ENCODE results near the gene CPA1.

CPA1 gene

GRCh38 chr7:130383187-130383980 is 3.1 kb downstream of the CPA1 start:
- no peak overlapping the region for H3K4me3 ChIP-seq (replicated peaks; ENCODE audit: low read depth, low read length)
- no peak for TF ChIP-seq CTCF (IDR thresholded peaks at IDR 0.05; ENCODE audit: low read length, missing control alignments)
- no peak for DNase-seq (ENCODE audit: low read depth)

- DNase-seq (ENCODE audit: low read depth), result no peak
- no peak for TF ChIP-seq CTCF (IDR thresholded peaks at IDR 0.05; ENCODE audit: low read length, missing control alignments)
- H3K4me3 ChIP-seq (replicated peaks; ENCODE audit: low read depth, low read length), result no peak overlapping the region
These were observed 4.1 kb downstream of the CPA1 start for GRCh38 chr7:130384371-130384801.

- TF ChIP-seq CTCF (IDR thresholded peaks at IDR 0.05; ENCODE audit: low read length, missing control alignments), result no peak
- DNase-seq (ENCODE audit: low read depth), result no peak
- H3K4me3 ChIP-seq (replicated peaks; ENCODE audit: low read depth, low read length), result no peak overlapping the region
These were observed 4.7 kb downstream of the CPA1 start for GRCh38 chr7:130384841-130385599.

- TF ChIP-seq CTCF (IDR thresholded peaks at IDR 0.05; ENCODE audit: low read length, missing control alignments), result no peak
- no peak overlapping the region for H3K4me3 ChIP-seq (replicated peaks; ENCODE audit: low read depth, low read length)
- no peak for DNase-seq (ENCODE audit: low read depth)
These were observed 5.3 kb downstream of the CPA1 start for GRCh38 chr7:130385600-130386066.

GRCh38 chr7:130386876-130387275 is 6.6 kb downstream of the CPA1 start:
- DNase-seq (ENCODE audit: low read depth), result no peak
- TF ChIP-seq CTCF (IDR thresholded peaks at IDR 0.05; ENCODE audit: low read length, missing control alignments), result no peak
- H3K4me3 ChIP-seq (replicated peaks; ENCODE audit: low read depth, low read length), result no peak overlapping the region

- DNase-seq (ENCODE audit: low read depth), result no peak
- H3K4me3 ChIP-seq (replicated peaks; ENCODE audit: low read depth, low read length), result no peak overlapping the region
- TF ChIP-seq CTCF (IDR thresholded peaks at IDR 0.05; ENCODE audit: low read length, missing control alignments), result no peak
These were observed 7.0 kb downstream of the CPA1 start for GRCh38 chr7:130387306-130387627.

All from fibroblast of pulmonary artery (primary cell).